Stimulated activated CD8-positive, alpha-beta memory T cell treated with anti-CD3 and anti-CD28 coated beads, Interleukin-4, amount 100 ng/mL, for 4 hours (primary cell): Measurements from ENCODE around the gene KNDC1.
"Not testable (repeated sequence)": the region's sequence is repeated elsewhere in the genome, so short reads cannot be mapped to it uniquely, and the experiment has no call there.

Experiments used
- DNase-seq, 2 donors: peaks; one replicate each; pipeline ENCODE4 v3.0.0-alpha.2; 2020; ENCODE audit warnings: low read depth in 2 of 2, low spot score in 1 of 2

KNDC1 gene

DNA sequence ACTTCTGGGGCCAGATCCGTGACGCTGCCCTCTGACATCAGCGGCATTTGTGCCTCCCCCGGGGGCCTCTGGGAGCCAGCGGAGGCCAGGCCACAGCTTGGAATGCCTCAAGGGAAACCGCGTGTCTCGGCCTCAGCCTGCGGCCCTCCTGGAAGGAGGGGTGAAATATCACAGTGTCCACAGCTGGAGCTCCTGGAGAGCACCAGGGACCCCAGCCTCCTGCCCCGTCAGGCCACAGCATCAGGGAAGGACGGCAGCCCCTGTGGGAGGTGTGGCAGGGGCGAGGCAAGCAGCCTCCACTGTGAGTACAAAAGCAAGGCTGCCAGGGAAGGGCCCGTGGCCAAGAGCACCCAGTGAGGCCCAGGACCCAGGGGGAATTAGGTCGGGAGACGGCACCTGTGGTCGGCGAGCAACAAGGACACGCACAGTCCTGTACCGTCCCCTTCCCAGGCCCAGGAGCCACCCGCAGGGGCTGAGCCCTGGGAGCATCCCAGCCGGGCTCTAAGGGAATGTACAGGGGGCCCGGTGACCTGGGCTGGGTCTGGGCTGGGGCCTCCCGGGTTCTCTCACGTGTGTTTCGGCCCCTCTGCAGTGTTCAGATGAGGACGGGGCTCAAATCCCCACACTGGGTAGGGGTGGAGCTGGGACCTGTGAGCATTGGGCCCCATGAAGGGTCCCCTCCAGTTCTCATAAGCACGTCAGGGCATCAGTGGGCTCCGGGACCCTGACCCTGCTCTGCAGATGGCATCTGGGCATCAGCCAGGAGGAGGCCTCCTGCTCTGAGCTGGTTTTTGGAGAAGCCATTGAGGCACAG is 18.7 kb upstream of the KNDC1 start:
- DNase-seq = no peak

DNA sequence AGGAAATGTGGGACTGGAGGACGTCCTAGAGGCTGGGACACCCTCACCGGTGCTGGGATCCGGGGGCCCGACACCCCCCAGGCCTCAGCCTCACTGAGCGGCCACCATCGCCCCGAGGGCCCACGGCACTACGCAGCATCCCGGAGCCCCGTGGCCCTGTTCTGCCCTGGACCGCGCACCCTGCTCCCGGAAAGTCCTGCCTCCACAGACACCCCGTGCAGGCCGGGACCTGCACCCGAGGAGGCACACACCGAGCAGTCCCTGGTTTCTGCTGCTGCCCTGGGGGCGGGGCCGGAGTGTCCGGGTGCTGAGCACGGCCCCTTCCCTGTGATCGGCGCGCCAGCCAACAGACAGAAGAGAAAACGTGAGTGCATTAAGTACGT is 18.1 kb upstream of the KNDC1 start:
- DNase-seq = no peak

DNA sequence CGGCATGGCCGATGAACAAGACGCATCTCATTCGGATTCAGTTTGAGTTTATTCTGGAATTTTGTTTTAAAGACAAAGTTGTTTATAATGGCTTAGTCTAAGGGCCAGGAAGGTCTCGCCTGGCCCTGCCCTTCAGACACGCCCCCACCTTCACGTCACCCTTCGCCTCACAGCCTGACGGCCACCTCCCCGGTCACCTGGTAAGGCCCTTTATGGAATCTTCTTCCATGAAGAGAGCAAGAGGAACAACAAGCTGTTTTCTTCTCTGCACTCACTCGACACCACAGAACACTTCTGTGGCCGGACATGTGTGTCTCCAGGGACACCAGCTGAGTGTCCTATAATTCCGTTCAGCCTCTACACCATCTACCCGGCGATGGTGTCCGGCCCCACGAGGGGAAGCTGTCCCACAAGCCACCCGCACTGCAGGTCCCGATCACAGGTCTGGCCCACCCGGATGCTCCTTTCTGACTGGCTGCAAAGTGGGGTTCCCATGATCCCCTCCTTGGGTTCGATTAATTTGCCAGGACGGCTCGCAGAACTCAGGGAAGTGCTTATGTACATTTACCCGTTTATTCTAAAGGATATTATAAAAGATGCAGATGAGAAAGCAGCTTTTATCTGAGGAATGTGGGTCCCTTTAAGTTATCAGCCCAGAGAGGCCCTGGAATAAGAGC is 17.4 kb upstream of the KNDC1 start:
- DNase-seq = no peak

DNA sequence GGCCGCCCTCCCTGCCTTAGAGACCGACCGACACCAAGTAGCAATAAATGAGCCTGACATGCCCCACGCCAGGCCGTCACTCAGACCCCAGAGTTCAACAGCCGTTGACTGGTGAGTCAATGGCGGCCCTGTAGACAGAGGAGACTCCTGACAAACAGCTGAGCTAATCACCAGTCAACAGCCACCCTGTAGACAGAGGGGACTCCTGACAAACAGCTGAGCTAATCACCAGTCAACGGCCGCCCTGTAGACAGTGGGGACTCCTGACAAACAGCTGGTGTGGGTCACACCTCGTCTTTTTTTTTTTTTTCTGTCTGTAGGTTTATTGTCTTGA is 16.9 kb upstream of the KNDC1 start:
- no peak for DNase-seq

DNA sequence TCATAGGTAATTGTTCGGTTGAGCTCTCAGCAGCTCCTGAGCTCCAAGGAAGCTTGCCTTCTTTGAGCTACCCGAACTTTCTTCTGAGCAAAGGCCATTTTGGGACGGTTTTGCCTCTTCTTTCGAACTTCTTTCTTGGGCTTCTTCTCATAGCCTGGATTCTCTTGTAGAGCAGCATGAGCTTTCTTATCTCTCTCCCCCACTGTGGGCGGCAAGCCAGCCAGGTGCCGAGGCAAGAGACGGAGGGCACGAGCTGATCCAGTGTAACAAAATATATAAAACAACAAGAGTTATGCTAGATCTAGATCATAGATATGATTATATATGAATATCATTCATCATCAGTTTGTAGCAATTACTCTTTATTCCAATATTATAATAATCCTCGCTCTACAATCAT is 16.5 kb upstream of the KNDC1 start:
- no peak for DNase-seq

DNA sequence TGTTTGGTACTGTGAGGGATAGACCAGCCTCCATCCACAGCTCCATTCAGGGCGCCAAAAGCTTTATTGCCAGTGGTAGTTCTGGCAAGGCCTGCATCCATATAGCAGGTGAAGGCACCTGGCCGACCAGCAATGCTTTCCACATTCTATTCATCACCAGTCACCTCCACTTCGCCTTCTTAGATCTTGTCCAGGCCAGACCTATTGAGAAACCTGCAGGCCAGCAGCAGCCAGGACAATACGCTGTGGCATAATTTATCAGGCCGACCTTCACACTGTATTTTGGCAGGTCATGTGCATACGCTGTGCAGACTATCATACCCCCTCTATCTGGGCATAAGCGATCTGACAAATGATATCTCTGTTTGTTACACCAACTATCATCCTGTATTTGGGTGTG is 15.2 kb upstream of the KNDC1 start:
- no peak for DNase-seq

DNA sequence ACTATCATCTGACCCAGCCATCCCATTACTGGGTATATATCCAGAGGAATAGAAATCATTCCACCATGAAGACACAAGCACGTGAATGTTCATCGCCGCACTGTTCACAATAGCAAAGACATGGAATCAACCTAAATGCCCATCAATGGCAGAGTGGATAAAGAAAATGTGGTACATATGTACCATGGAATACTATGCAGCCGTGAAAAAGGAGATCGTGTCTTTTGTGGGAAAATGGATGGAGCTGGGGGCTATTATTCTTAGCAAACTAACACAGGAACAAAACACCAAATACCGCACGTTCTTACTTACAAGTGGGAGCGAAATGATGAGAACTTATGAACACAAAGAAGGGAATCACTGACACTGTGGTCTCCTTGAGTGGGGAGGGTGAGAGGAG is 9.8 kb upstream of the KNDC1 start:
- DNase-seq = no peak

DNA sequence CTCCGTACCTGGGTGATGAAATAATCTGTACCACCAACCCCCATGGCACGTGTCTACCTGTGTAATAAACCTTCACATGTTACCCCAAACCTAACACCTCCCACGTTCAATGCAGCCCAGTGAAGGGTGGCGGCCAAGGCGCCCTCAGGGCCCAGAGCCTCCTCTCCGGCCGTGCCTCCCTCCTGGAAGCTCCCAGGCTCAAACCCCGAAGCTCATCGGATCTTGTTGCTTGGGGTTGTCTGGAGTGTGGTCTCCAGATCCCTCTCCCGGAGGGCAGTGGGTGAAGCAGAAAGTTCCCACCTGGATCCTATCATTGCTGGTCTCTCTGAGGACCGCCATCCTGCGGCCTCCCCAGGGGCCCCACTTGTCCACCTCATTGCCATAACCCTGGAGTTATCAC is 9.4 kb upstream of the KNDC1 start:
- no peak for DNase-seq

DNA sequence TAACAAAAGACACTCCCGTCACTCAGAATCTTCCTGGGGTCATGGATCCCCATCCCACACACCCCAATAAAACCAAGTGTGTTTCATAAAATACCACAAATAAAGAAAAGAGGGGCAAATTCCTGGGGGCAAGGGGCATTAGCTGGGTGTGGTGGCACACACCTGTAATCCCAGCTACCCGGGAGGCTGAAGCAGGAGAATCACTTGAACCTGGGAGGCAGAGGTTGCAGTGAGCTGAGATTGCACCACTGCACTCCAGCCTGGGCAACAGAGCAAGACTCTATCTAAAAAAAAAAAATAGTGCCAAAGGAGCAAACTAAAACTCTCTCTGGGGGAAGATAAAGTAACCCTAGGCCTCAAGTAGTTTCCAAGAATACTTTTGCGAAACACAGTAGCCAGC is 8.9 kb upstream of the KNDC1 start:
- not testable (repeated sequence) for DNase-seq

DNA sequence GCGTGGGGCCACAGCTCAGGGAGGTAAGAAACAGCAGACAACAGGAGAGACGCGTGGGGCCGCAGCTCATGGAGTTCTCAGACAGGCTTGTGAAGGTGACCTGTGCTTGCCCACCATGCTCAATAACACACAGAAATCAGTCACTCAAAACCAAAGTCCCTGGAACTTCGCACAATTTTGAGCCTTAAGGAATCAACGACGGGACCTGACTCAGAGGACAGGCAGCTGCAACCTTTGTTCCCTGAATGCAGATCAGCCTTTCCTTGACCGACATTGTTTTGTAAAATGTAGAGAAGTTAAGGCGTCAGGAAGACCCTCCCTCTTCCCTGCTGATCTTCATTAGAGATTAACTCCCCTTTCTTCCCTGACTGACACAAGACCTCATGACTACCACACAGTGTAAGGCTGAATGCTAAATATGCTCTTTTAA is 8.5 kb upstream of the KNDC1 start:
- no peak for DNase-seq

DNA sequence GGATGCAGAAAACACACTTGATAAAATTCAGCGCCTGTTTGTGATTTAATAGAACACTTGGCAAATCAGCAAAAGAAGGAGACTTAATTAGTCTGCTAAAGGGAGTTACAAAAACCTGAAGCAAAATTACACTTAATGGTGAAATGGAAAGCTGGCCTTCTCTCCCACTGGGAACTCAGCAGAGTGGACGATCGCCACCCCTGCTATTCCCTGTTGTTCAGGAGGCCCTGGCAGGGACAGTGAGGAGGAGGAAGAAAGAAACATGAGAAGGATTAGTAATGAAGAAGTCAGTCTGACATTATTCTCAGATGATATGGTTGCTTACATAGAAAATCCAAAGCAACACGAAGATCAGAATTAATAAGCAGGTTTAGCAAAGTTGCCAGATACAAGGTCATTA is 5.6 kb upstream of the KNDC1 start:
- DNase-seq = no peak

DNA sequence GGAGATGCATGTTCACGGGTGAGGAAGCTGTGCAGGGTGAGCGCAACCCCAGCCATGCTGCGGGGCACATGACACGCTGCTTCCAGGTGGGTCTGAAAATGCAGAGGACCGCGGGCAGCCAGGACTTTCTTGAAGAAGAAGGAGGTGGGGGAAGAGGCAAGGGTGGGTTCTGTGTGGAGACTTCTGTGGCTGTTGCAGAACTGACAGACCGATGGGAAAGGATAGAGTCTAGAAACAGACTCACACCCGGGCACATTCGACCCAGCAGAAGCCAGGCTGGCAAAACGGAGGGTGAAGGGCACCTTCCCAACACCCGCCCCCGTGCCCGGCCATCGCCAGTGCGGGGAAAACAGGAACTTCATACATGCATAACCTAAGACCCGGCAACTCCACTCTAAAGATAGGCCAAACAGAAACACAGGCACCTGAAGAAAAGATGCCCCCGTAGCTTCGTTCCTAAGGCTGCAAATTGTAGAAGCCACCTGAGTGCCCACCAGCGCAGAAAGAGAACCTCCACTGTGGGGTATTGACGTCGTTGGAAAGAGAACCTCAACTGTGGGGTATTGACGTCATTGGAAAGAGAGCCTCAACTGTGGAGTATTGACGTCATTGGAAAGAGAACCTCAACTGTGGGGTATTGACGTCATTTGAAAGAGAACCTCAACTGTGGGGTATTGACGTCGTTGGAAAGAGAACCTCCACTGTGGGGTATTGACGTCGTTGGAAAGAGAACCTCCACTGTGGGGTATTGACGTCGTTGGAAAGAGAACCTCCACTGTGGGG is 4.8 kb upstream of the KNDC1 start:
- no peak for DNase-seq

DNA sequence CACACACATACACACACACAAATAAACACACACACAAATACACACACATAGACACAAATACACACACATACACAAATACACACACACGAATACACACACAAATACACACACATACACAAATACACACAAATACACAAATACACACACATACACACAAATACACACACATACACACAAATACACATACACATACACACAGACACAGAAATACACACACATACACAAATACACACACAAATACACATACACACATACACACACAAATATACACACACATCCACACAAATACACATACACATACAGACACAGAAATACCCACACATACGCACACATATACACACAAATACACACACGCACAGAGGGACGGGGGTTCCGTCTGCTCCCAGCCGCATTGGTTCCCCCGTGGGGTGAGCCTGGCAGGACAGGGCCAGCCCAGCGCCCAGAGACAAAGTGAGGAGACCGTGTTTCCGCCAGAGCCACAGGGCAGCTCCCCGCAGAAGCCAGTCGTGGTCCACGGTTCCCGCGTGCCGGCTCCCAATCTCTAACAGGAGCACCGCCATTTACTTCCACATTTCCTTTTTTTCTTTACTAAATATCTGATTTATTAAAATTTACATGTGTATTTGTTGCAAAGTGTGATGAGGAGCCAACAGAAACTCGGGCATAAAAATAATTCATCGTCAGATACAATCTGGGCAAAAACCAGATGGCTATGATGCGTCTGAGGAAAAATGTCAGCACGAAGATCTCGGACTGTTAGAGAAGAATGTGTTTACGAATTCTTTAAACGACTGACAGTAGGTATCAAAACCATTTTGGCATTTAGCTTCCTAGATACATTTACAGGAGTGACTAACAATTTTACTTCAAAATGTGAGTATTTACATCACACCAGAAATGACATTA is 3.1 kb upstream of the KNDC1 start:
- DNase-seq = no peak

DNA sequence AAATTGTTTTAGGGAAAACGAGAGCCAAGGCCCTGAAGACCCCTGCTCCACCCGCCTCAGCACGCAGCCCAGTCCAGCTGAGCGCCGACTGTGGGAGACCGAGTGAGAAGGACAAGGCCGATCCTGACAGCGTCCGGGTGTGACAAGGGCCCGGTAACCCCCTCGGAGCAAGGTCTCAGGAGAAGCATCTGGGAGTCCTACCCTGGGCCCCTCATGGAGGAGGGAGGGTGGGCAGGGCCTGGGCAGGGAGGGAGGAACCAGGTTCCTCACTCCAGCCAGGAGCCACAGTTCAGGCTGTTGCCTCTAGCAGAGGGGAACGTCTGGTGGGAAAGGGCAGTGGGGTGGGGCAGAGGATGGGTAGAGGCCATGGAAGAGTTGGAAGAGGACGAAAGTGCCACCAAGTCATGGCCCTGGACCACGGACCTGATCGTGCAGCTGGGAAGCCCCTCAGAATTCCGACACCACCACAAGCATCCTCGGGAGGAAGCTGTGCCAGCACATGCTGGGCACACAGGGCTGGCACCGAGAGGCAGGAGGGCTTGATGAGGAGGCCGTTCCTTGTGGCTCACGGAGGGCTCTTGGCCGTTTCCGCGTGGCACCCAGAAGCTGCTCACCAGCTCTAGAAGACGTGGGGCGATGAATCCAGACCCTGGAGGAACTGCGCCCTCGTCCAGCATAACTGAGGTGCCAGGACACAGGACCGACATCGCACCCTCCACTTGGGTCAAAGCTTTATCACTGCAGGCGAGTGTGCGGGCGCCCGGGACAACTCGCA is 2.2 kb upstream of the KNDC1 start:
- no peak for DNase-seq

DNA sequence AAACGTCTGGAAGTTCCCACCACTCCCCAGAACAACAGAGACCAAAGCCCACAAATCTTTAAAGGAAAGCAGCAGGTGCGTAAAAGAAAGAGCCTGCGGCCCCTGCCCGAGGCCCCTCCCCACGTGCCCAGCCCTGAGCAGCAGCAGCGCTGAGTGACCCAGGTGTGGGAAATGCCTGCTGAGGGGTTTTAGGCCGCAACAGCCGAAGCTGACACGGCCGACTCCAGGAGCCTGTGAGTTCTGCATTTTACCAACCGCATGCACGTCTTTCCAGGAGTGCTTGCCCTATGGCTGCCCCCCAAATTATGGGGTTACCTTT is 1.6 kb upstream of the KNDC1 start:
- DNase-seq = no peak

DNA sequence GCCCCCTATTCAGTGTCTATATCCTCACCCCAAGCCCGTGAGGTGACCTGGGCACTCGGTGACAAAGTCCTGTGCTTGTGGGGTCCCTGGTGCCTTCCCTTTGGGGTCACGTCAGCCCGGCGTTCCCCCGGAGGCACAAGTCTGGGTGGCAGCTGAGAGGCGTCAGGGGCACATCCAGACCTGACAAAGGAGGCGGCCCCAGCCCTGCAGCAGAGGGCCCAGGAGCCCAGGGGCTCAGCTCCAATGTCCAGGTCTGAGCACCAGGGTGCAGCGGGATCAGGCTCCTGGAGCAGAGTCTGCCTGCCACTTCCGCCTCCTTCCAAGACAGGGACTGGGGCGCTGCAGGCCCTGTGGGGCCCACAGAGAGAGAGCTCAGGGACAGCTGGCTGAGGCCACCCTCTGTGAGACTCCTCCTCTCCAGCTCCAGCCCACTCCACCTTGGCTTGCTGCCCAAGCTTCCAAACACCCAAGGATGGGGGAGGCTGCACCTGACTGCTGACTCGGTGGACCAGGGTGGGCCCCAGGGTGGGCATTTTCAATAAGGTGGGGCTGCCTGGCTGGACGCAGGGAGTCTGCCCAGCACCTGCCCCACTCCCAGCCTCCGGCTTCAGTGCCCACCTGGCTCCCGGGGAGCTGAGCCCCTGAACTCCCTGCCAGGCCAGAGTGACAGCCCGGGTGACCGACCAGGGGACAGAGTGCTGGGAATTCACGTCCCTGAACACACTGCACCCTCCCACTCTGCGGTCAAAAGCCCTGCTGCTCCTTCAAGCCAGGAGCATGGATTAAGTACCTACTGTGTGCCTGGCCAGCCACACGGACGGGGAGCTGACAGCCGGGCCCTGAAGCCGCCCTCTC is 1.0 kb upstream of the KNDC1 start:
- no peak for DNase-seq

DNA sequence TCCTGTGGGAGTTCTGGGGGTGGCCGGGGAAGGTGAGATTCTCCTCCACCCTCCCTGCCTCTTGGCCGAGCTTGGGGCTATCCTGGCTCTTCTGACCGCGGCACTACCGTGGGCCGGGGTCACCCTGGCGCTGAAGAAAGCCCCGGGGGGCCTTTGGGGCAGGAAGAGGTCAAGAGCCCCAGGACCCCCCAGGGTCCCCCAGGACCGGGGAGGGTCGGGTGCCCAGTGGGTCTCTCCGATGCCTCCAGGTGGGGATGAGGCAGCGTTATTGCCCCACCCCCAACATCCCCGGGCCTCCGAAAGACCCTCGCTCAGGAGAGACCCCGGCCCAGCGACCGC is 439 bp upstream of the KNDC1 start:
- no peak for DNase-seq

DNA sequence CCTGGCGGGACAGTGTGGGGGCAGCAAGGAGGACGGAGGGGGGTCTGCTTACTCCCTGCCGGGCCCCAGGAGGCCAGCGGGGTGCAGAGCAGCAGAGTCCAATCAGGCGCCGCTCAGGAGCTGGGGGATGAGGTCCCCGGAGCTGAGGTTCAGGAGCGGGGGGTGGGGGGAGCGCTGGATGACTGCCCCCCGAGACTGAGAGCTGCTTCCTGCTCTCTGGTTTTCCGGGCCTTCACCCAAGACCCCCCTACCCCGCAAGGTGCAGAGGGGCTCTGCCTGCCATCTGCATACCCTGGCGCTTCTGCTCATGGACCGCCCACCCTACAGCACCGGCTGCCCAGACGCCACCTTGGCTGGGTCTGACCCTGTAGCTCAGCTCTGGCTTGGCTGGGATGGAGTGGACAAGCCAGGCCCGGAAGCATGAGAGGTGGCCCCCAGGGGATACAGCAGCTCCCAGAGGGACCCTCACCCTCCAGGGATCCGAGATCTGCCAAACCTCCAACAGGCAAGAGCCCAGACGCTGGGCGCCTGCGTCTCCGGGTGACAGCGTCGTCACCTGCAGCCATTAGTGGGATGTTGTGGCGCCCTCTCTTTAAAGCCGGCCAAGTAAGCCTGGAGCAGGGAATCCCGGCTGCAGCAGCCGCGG is 930 bp downstream of the KNDC1 start:
- no peak for DNase-seq

DNA sequence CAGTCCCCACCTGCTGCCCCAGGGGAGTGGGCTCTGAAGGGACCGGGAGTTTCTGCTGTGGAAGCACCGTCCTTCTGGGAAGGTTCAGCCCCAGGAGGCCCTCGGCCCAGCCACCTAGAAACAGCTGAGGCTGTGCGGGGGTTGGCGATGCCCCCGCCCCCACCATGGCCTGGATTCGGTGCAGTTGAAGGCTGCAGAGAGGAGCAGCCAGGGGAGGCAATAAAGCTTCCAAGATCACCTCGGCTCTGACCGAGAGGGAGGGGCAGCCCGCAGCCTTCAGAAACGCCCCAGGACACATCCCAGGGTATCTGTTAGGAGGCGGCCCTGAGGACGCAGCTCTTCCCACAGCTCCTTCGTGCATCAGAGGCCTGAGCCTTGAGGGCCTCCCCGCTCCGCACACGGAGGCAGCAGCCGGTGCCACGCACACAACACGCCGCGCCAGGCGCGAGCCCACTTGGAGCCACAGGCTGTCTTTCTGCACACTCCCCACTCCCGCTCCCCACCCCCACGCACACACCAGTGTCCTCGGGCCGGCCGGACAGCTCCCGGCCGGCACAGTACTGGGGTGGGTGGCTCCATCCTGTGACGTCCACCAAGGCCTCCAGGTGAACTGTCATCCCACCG is 1.6 kb downstream of the KNDC1 start:
- no peak for DNase-seq
